ELF-1 (cell line): ENCODE results near the gene ISCA2.

Experiments used
- DNase-seq: peaks from one replicate; pipeline ENCODE4 v3.0.0-alpha.2; 2016; ENCODE audit warnings: low read depth, low spot score

Gene ISCA2

GRCh38 chr14:74482571-74482970, 11.0 kb upstream of the ISCA2 start:
- DNase-seq: no peak

- no peak for DNase-seq
Measured at GRCh38 chr14:74483321-74483720, 10.2 kb upstream of the ISCA2 start.

- DNase-seq: no peak
Measured at GRCh38 chr14:74486164-74486563, 7.4 kb upstream of the ISCA2 start.

GRCh38 chr14:74488786-74489397, 4.7 kb upstream of the ISCA2 start:
- DNase-seq: no peak

GRCh38 chr14:74490486-74490885, 3.1 kb upstream of the ISCA2 start:
- no peak for DNase-seq

- DNase-seq: peak; percentile 65
Measured at GRCh38 chr14:74491956-74492775, 1.4 kb upstream of the ISCA2 start.

- no peak for DNase-seq
Measured at GRCh38 chr14:74492776-74493342, 706 bp upstream of the ISCA2 start, which contains the start of gene NPC2. TSS of gene NPC2 (minus strand) at chr14:74493305. CDS start at chr14:74493274, 31 bp downstream.

- DNase-seq: no peak
Measured at GRCh38 chr14:74495356-74495755, 1.8 kb downstream of the ISCA2 start.

- no peak for DNase-seq
Measured at GRCh38 chr14:74500417-74501134, 7.0 kb downstream of the ISCA2 start.

- DNase-seq: peak; percentile 93
Measured at GRCh38 chr14:74501135-74501614, 7.6 kb downstream of the ISCA2 start.

GRCh38 chr14:74501691-74502090, 8.1 kb downstream of the ISCA2 start:
- DNase-seq: no peak

- no peak for DNase-seq
Measured at GRCh38 chr14:74502236-74503019, 8.9 kb downstream of the ISCA2 start.

GRCh38 chr14:74503291-74503937, 9.8 kb downstream of the ISCA2 start:
- no peak for DNase-seq

- no peak for DNase-seq
Measured at GRCh38 chr14:74503938-74504335, 10.4 kb downstream of the ISCA2 start.

GRCh38 chr14:74504412-74504811, 10.8 kb downstream of the ISCA2 start:
- DNase-seq: no peak

GRCh38 chr14:74504874-74505720, 11.5 kb downstream of the ISCA2 start:
- DNase-seq: no peak

GRCh38 chr14:74505831-74506230, 12.3 kb downstream of the ISCA2 start:
- DNase-seq: no peak

GRCh38 chr14:74506411-74506851, 12.9 kb downstream of the ISCA2 start:
- DNase-seq: no peak

GRCh38 chr14:74507085-74507484, 13.5 kb downstream of the ISCA2 start:
- DNase-seq: no peak

GRCh38 chr14:74507840-74508239, 14.3 kb downstream of the ISCA2 start:
- no peak for DNase-seq
